ENCODE measurements around the gene ARID2.

DNA sequence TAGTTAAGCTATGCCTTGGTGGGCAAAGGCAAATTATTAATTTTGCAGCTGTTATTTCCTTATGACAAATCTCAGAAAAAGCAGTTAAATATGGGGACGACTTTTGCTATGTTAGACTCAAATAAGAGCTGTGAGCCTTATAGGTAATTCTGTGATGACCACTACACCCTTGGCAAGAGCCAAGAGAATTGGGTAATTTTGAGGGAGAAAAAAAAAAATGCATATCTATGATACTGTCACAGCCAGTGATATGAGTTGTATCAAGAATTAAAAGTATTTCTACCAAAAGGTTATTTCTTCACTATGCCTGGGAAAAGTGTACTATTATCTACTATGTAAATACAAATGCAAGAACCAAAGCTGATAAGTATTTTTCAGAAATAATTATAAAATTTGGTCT lies 216.9 kb downstream of the ARID2 start:
- TF ChIP-seq CTCF (IDR thresholded peaks at IDR 0.05), result no peak
- no peak for TF ChIP-seq POLR2A (IDR thresholded peaks at IDR 0.05)
- no peak for TF ChIP-seq EP300 (IDR thresholded peaks at IDR 0.05)
- TF ChIP-seq POLR2AphosphoS5 (IDR thresholded peaks at IDR 0.05), result no peak
